ENCODE measurements around the gene STAU1. TPM values are rescaled to one million over a fixed set of nuclear protein-coding genes. Genes with fewer than 3 reads are reported as not detected.

Gene STAU1
- total and polyA plus RNA-seq, 2 of the 13 experiments (the other 11 are each of a cell fraction or from before 2014, with no cell fraction given), result 119 to 133 TPM

DNA sequence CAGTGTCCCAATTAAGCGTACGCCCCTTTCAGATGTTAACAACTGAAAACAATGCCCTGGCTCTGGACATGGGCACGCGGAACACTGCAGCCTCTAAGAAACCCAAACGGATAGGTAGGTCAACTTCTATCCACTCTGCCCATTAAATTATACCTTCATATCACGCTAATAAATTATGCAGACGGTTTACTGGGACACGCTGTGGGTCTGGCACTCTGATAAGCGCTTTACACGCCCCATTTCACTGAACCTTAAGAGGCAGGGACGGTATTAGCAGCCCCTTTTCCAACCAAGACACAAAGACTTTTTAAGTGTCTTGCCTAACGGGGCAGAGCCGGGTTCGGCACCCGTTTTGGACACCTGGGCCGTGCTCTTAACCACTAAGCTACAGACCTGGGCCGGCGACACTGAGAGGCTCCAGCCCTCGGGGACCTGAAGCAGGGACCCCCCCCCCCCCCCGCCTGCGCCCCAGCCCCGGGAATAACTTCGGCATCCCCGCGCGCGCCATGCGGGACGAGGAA is 744 bp downstream of the STAU1 start (continued):
- TF ChIP-seq, protein P1, sequence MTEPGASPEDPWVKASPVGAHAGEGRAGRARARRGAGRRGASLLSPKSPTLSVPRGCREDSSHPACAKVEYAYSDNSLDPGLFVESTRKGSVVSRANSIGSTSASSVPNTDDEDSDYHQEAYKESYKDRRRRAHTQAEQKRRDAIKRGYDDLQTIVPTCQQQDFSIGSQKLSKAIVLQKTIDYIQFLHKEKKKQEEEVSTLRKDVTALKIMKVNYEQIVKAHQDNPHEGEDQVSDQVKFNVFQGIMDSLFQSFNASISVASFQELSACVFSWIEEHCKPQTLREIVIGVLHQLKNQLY (CRISPR knock-in tag; IDR thresholded peaks at IDR 0.05), result no peak
- no peak for TF ChIP-seq YEATS4 (CRISPR knock-in tag; IDR thresholded peaks at IDR 0.05; ENCODE audit: borderline replicate concordance)
- TF ChIP-seq, protein P2, sequence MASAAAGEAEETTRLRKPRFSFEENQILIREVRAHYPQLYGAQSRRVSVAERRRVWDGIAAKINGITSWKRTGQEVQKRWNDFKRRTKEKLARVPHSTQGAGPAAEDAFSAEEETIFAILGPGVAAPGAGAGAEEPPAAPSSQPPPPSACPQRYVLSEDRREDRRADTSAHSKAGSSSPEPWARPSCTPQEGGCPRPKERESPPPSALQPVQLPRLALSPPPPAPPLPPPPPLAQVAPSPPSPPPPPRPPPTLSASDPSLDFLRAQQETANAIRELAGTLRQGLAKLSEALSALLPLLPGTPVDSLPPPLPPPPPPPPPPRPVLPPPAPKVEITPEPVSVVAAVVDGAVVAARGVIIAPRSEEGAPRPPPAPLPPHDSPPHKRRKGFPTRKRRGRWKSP (CRISPR knock-in tag; IDR thresholded peaks at IDR 0.05), result no peak; the same call in 1 of the 2 replicates
- TF ChIP-seq, protein P3, sequence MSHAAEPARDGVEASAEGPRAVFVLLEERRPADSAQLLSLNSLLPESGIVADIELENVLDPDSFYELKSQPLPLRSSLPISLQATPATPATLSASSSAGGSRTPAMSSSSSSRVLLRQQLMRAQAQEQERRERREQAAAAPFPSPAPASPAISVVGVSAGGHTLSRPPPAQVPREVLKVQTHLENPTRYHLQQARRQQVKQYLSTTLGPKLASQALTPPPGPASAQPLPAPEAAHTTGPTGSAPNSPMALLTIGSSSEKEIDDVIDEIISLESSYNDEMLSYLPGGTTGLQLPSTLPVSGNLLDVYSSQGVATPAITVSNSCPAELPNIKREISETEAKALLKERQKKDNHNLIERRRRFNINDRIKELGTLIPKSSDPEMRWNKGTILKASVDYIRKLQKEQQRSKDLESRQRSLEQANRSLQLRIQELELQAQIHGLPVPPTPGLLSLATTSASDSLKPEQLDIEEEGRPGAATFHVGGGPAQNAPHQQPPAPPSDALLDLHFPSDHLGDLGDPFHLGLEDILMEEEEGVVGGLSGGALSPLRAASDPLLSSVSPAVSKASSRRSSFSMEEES (CRISPR knock-in tag; IDR thresholded peaks at IDR 0.05), result 0 out of 2 replicates have a peak, but pooled peaks have one; percentile 4
- no peak for TF ChIP-seq ZNF432 (CRISPR knock-in tag; IDR thresholded peaks at IDR 0.05; ENCODE audit: borderline replicate concordance)
- TF ChIP-seq, protein P4, sequence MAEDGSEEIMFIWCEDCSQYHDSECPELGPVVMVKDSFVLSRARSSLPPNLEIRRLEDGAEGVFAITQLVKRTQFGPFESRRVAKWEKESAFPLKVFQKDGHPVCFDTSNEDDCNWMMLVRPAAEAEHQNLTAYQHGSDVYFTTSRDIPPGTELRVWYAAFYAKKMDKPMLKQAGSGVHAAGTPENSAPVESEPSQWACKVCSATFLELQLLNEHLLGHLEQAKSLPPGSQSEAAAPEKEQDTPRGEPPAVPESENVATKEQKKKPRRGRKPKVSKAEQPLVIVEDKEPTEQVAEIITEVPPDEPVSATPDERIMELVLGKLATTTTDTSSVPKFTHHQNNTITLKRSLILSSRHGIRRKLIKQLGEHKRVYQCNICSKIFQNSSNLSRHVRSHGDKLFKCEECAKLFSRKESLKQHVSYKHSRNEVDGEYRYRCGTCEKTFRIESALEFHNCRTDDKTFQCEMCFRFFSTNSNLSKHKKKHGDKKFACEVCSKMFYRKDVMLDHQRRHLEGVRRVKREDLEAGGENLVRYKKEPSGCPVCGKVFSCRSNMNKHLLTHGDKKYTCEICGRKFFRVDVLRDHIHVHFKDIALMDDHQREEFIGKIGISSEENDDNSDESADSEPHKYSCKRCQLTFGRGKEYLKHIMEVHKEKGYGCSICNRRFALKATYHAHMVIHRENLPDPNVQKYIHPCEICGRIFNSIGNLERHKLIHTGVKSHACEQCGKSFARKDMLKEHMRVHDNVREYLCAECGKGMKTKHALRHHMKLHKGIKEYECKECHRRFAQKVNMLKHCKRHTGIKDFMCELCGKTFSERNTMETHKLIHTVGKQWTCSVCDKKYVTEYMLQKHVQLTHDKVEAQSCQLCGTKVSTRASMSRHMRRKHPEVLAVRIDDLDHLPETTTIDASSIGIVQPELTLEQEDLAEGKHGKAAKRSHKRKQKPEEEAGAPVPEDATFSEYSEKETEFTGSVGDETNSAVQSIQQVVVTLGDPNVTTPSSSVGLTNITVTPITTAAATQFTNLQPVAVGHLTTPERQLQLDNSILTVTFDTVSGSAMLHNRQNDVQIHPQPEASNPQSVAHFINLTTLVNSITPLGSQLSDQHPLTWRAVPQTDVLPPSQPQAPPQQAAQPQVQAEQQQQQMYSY (CRISPR knock-in tag; IDR thresholded peaks at IDR 0.05), result no peak
- TF ChIP-seq NKX3-1 (CRISPR knock-in tag; IDR thresholded peaks at IDR 0.05), result 0 out of 2 replicates have a peak, but pooled peaks have one; percentile 23
- no peak for TF ChIP-seq NCOA2 (CRISPR knock-in tag; IDR thresholded peaks at IDR 0.05)
- TF ChIP-seq JDP2 (CRISPR knock-in tag; IDR thresholded peaks at IDR 0.05; ENCODE audit: borderline replicate concordance), result no peak
- TF ChIP-seq SAFB2 (CRISPR knock-in tag; IDR thresholded peaks at IDR 0.05; ENCODE audit: borderline replicate concordance, low read depth), result no peak
- TF ChIP-seq, protein P5, sequence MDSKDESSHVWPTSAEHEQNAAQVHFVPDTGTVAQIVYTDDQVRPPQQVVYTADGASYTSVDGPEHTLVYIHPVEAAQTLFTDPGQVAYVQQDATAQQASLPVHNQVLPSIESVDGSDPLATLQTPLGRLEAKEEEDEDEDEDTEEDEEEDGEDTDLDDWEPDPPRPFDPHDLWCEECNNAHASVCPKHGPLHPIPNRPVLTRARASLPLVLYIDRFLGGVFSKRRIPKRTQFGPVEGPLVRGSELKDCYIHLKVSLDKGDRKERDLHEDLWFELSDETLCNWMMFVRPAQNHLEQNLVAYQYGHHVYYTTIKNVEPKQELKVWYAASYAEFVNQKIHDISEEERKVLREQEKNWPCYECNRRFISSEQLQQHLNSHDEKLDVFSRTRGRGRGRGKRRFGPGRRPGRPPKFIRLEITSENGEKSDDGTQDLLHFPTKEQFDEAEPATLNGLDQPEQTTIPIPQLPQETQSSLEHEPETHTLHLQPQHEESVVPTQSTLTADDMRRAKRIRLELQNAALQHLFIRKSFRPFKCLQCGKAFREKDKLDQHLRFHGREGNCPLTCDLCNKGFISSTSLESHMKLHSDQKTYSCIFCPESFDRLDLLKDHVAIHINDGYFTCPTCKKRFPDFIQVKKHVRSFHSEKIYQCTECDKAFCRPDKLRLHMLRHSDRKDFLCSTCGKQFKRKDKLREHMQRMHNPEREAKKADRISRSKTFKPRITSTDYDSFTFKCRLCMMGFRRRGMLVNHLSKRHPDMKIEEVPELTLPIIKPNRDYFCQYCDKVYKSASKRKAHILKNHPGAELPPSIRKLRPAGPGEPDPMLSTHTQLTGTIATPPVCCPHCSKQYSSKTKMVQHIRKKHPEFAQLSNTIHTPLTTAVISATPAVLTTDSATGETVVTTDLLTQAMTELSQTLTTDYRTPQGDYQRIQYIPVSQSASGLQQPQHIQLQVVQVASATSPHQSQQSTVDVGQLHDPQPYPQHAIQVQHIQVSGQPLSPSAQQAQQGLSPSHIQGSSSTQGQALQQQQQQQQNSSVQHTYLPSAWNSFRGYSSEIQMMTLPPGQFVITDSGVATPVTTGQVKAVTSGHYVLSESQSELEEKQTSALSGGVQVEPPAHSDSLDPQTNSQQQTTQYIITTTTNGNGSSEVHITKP (CRISPR knock-in tag; IDR thresholded peaks at IDR 0.05; ENCODE audit: low read depth), result no peak
- TF ChIP-seq ZNF792 (CRISPR knock-in tag; IDR thresholded peaks at IDR 0.05), result no peak
- TF ChIP-seq ZNF616 (CRISPR knock-in tag; IDR thresholded peaks at IDR 0.05; ENCODE audit: low read depth), result no peak
